ENCODE results near the gene TEF.

The TEF gene

DNA sequence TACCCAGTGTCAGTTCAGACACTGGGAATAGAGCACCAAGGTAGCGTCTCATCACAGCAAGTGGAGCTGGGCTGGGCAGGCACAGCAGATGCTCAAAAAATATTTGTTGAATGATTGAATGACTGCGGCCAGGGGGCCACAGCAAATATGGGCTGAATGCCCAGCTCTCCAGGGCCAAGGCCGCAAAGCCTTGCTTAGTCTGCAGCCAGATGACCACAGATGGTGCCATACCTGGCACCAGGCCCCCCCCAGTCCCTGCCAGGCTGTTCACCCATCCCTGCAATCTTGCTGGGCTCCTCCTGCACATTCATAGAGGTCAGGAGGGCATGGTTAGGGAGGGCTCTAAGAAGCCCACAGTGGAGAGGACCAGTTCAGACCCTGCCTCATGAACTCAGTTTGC lies 47.5 kb upstream of the TEF start:
- H3K9me3 ChIP-seq (replicated peaks; ENCODE audit: insufficient read depth, low read length) = no peaks in the 10 kb centered on the region
- no peak overlapping the region for H2AFZ ChIP-seq (ENCODE audit: low read length)
- TF ChIP-seq EZH2phosphoT487 (IDR thresholded peaks at IDR 0.05; ENCODE audit: low read length) = no peak
- TF ChIP-seq, protein P1, sequence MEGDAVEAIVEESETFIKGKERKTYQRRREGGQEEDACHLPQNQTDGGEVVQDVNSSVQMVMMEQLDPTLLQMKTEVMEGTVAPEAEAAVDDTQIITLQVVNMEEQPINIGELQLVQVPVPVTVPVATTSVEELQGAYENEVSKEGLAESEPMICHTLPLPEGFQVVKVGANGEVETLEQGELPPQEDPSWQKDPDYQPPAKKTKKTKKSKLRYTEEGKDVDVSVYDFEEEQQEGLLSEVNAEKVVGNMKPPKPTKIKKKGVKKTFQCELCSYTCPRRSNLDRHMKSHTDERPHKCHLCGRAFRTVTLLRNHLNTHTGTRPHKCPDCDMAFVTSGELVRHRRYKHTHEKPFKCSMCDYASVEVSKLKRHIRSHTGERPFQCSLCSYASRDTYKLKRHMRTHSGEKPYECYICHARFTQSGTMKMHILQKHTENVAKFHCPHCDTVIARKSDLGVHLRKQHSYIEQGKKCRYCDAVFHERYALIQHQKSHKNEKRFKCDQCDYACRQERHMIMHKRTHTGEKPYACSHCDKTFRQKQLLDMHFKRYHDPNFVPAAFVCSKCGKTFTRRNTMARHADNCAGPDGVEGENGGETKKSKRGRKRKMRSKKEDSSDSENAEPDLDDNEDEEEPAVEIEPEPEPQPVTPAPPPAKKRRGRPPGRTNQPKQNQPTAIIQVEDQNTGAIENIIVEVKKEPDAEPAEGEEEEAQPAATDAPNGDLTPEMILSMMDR (IDR thresholded peaks at IDR 0.05; ENCODE audit: low read length) = no peak
- no peak for TF ChIP-seq EZH2 (optimal IDR thresholded peaks at IDR 0.05; ENCODE audit: low read depth, low read length)
- H4K20me1 ChIP-seq (ENCODE audit: insufficient read depth, low read length) = no peaks in the 10 kb centered on the region
- H3K4me3 ChIP-seq (ENCODE audit: low read length) = no peak overlapping the region
- no peak overlapping the region for H3K27ac ChIP-seq (ENCODE audit: low read length)
- H3K4me1 ChIP-seq (ENCODE audit: low read length) = no peaks in the 10 kb centered on the region
- H3K4me2 ChIP-seq (ENCODE audit: low read depth, low read length) = no peak overlapping the region
- H3K79me2 ChIP-seq (ENCODE audit: low read length) = no peaks in the 10 kb centered on the region
- H3F3A ChIP-seq (ENCODE audit: insufficient read depth, low read length) = no peaks in the 10 kb centered on the region
- H3K27me3 ChIP-seq (replicated peaks; ENCODE audit: insufficient read depth, low read length) = no peaks in the 10 kb centered on the region
- peaks cover 4% of the 10 kb centered on the region; the same call in 1 of the 2 replicates for H3K36me3 ChIP-seq (replicated peaks; ENCODE audit: insufficient read depth, low read length)
- no peak for DNase-seq
- no peaks in the 10 kb centered on the region for H3K9me2 ChIP-seq (replicated peaks; ENCODE audit: insufficient read depth, low read length)
- no peak overlapping the region for H3K9ac ChIP-seq (ENCODE audit: low read length)

DNA sequence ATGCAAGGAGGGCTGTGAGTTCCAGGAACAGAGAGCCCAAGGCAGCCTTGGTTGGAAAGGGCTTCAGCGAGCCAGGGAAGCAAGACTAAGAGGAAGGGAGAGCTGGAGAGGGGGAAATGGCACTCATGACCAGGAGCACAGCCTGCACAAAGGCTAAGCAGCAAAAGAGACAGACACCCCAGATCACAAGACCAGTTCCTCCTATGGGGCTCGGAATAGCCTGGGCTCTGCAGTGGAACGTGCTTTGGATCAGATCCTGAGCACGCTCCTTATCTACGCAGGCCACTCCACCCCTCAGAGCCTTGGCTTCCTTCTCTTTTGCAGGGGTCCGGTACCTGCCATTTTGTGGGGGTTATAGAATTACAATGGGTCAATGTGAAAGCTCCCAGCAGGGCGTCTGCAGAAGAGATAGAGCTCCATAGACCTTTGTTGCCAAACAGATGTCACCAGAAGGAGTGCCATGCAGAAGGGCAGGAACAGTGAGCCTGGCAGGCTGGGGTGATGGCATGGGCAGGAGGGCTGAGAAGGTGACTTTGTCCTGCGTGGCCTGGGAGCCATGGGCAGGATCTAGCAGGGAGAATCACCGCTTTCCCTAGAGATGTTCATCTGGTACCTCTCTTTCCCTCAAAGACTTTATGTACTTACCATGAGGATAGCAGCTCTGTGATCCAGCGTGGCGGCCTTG lies 46.6 kb upstream of the TEF start:
- Histone ChIP-seq H3K9me3 (replicated peaks; ENCODE audit: insufficient read depth, low read length) (no peaks in the 10 kb centered on the region), H3K4me2 (ENCODE audit: low read depth, low read length) (no peak overlapping the region), H3K27me3 (replicated peaks; ENCODE audit: insufficient read depth, low read length) (no peaks in the 10 kb centered on the region), H2AFZ (ENCODE audit: low read length) (no peak overlapping the region), H3K4me1 (ENCODE audit: low read length) (no peaks in the 10 kb centered on the region), H3K9me2 (replicated peaks; ENCODE audit: insufficient read depth, low read length) (no peaks in the 10 kb centered on the region), H4K20me1 (ENCODE audit: insufficient read depth, low read length) (no peaks in the 10 kb centered on the region), H3K36me3 (replicated peaks; ENCODE audit: insufficient read depth, low read length) (peaks cover 4% of the 10 kb centered on the region; the same call in 1 of the 2 replicates), H3K4me3 (ENCODE audit: low read length) (no peak overlapping the region), H3K27ac (ENCODE audit: low read length) (no peak overlapping the region), H3K79me2 (ENCODE audit: low read length) (no peaks in the 10 kb centered on the region), H3K9ac (ENCODE audit: low read length) (no peak overlapping the region), H3F3A (ENCODE audit: insufficient read depth, low read length) (no peaks in the 10 kb centered on the region)
- no peak for DNase-seq
- TF ChIP-seq EZH2phosphoT487 (IDR thresholded peaks at IDR 0.05; ENCODE audit: low read length) (no peak), EZH2 (optimal IDR thresholded peaks at IDR 0.05; ENCODE audit: low read depth, low read length) (no peak)
- TF ChIP-seq, protein P1 (IDR thresholded peaks at IDR 0.05; ENCODE audit: low read length) = no peak

DNA sequence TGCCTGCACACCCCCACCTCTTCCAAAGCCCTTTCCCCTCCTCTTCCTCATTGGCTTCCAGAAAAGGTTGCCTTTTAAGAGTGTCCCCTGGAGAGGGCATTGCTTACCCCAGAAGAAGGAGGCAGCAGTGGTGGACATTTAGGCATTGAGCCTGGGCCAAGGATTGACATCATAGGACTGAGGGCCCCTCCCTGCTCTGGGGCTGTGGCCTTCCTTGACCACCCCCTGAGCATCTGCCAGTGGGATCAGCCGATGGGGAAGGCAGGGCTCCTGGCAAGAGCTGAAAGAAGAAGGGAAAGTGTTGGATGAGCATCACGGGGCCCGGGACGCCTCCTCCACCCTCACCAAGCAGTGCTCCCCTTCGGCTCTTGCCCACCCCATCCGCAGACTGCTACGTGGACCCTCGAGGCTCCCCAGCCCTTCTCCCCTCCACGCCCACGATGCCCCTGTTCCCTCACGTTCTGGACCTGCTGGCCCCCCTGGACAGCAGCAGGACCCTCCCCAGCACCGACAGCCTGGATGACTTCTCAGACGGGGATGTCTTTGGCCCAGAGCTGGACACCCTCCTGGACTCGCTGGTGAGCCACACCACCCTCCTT lies 43.0 kb upstream of the TEF start:
- no peaks in the 10 kb centered on the region for H4K20me1 ChIP-seq (ENCODE audit: insufficient read depth, low read length)
- no peak overlapping the region for H2AFZ ChIP-seq (ENCODE audit: low read length)
- no peak overlapping the region for H3K9ac ChIP-seq (ENCODE audit: low read length)
- H3K27me3 ChIP-seq (replicated peaks; ENCODE audit: insufficient read depth, low read length) = no peaks in the 10 kb centered on the region
- TF ChIP-seq EZH2 (optimal IDR thresholded peaks at IDR 0.05; ENCODE audit: low read depth, low read length) (no peak), EZH2phosphoT487 (IDR thresholded peaks at IDR 0.05; ENCODE audit: low read length) (no peak)
- TF ChIP-seq, protein P1 (IDR thresholded peaks at IDR 0.05; ENCODE audit: low read length) = no peak
- H3K27ac ChIP-seq (ENCODE audit: low read length) = no peak overlapping the region
- no peaks in the 10 kb centered on the region for H3K36me3 ChIP-seq (replicated peaks; ENCODE audit: insufficient read depth, low read length)
- no peaks in the 10 kb centered on the region for H3K79me2 ChIP-seq (ENCODE audit: low read length)
- no peak overlapping the region for H3K4me2 ChIP-seq (ENCODE audit: low read depth, low read length)
- H3K4me1 ChIP-seq (ENCODE audit: low read length) = no peaks in the 10 kb centered on the region
- H3K9me2 ChIP-seq (replicated peaks; ENCODE audit: insufficient read depth, low read length) = no peaks in the 10 kb centered on the region
- no peaks in the 10 kb centered on the region for H3F3A ChIP-seq (ENCODE audit: insufficient read depth, low read length)
- H3K9me3 ChIP-seq (replicated peaks; ENCODE audit: insufficient read depth, low read length) = no peaks in the 10 kb centered on the region
- H3K4me3 ChIP-seq (ENCODE audit: low read length) = no peak overlapping the region
- DNase-seq = no peak

Data from MM.1S (cell line).